T47D (cell line): Measurements from ENCODE around the gene PRTFDC1.
"Not testable (repeated sequence)": the region's sequence is repeated elsewhere in the genome, so short reads cannot be mapped to it uniquely, and the experiment has no call there.

Source experiments
- DNase-seq, 2 experiments: peaks; one replicate each; pipeline versions ENCODE4 v3.0.0 to v3.0.0-alpha.2; 2011 to 2012; ENCODE audit warnings: low read depth in 1 of 2, low spot score in 1 of 2
- JUND ChIP-seq: IDR thresholded peaks from 2 replicates; pipeline ENCODE4 v1.6.1; 2012; ENCODE audit warnings: low read depth
- in situ Hi-C: cut with HindIII; loops from 2 replicates; pipeline ENCODE4 v1.10.0; 2016; ENCODE audit warnings: low sequenced_read_pairs, low pct_unique_long_range_greater_than_20kb

The PRTFDC1 gene

DNA sequence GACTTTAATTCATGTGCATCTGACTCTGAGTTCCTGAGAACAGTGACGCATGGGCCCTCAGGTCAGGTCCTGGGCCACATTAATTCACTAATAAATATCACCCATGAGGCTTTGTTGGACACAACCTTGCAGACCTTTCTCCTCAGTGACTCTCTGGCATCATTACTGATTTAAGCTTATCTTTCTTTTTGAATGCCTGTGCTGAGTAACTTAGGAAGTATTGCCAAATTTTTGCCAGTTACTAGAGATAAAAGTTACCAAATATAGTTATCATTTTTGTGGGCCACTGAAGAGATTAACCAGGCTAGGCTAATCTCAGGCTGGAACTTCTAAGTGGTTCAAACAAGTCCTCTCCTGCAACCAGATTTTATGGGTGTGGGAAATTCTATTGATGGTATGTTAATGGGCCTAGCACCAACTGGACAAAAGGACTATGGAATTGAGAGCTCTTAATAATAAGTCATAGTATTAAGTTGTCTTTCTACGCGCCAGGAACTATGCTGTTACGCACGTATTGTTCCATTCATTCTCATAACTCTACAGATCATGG is 28.8 kb upstream of the PRTFDC1 start:
- in situ Hi-C loops = no loop called here
- no peak for TF ChIP-seq JUND
- DNase-seq = no peak

DNA sequence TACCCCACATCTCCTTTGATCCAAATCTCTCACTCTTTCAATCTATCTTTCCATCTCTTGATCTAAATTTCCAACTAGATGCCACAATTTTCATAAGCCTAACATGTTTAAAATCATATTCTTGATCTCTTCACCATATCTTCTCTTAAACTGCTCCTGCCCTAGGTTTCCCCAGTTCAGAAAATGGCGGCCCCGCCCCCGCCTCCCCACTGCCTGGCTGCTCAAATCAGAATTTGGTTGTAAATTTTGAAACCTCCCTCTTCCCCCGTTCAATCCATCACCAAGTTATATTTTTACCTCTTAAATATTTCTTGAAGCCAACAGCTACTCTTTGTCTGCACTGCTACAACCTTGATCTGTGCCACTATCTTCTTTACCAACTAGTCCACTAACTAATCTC is 27.3 kb upstream of the PRTFDC1 start:
- no peak for TF ChIP-seq JUND
- no peak for DNase-seq
- in situ Hi-C loops = no loop called here

DNA sequence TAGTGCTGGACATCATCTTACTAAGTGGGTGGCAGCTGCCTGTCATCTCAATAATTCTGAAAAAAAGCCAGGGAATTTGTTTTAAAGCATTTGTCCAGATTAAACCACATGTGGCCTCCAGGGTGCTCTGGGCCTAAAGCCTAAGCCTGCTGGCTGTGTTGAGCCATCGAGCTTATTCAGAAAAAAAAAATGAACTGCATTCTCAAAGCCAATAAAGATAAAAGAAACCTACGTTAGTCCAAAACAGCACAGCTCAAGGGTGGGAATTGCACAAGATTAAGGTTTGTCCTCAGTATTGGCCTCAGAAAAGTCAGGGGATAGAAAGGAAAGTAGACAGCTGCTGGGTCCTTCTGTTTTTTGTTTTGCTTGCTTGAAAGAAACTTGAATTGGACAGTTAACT is 22.6 kb upstream of the PRTFDC1 start:
- no peak for DNase-seq
- in situ Hi-C loops = no loop called here
- TF ChIP-seq JUND = no peak

DNA sequence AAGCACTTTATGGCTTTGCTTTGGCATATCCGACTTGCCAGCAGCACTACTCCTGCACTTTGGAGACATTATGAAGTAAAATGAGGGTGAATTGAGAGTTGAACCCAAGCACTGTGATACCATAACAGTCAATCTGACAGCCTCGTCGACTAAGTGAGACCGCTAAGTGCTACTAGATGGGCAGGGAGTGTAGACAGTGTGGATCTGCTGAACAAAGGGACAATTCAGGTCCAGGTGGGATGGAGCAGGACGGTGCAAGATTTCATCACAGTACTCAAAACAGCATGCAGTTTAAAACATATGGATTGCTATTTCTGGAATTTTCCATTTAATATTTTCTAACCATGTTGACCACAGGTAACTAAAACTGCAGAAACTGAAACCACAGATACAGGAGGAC is 20.8 kb upstream of the PRTFDC1 start:
- no peak for TF ChIP-seq JUND
- in situ Hi-C loops = no loop called here
- no peak for DNase-seq

DNA sequence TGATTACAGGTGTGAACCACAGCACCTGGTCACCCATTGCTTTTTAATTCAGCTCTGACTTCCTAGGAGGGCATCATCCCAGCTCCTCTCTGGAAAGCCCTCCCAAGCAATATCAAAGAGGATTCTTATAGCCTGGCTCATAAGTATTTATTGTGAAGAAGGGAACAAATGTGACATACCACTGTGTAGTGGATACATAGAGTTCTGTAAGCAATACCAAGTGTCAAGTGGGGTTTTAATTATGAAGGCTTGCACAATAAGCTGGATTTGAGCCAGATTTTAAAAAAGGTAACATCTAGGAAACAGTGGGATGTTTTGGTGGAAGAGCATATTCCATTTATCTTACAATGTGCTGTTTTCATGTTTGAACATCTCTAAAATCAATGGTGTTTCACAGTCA is 19.0 kb upstream of the PRTFDC1 start:
- in situ Hi-C loops = no loop called here
- no peak for DNase-seq
- no peak for TF ChIP-seq JUND

DNA sequence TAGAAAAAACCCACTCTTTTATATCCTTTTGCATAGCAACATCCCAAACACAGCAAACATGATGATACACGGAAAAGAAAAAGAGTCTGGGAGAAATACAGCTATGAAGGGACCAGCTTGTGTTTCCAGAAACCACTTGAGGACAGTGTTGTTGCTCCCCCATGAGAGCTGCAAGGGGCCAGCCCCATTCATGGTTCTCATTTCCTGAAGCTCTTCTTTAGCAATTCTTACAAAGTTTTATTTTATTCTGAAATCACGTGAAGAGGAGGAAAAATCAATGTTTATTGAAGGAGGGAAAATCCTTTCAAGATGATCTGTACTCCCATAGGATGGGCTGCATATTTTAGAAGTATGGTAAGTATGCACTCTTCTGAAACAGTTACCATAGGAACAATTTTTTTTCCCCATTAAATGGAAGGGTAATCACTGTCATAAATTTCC is 17.5 kb upstream of the PRTFDC1 start:
- TF ChIP-seq JUND = no peak
- in situ Hi-C loops = no loop called here
- DNase-seq = no peak

DNA sequence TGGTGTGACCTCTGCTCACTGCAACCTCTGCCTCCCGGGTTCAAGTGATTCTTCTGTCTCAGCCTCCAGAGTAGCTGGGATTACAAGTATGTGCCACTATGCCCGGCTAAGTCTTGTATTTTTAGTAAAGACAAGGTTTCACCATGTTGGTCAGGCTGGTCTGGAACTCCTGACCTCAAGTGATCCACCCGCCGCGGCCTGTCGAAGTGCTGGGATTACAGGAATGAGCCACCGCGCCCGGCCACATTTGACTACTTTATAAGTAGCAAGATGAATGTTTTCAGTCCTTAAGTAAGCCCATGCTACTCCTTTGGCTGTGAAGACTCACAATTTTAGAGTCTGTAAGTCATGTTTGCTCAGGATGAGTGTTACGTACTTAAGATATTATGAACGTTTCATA is 16.5 kb upstream of the PRTFDC1 start:
- in situ Hi-C loops, DNase-seq: not testable (repeated sequence)

DNA sequence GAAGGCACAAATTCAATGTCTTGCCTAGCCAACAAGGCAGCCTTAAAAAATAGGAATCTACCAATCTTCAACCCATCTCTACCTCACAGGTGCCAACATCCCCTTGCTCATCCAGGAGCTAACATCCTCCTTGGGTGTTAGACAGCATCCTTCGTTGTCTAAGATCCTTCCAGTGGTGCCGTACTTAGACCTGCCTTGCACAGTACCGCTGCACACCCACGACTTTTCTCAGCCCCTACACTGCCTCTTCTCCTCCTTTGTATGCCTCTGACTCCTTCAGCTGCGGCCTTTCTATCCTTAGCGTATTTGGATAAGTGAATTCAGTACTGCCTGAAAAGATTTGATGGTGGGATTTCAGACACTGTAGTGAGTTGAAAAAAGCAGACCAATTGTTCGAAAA is 15.9 kb upstream of the PRTFDC1 start:
- no peak for DNase-seq
- in situ Hi-C loops = no loop called here
- TF ChIP-seq JUND = no peak

DNA sequence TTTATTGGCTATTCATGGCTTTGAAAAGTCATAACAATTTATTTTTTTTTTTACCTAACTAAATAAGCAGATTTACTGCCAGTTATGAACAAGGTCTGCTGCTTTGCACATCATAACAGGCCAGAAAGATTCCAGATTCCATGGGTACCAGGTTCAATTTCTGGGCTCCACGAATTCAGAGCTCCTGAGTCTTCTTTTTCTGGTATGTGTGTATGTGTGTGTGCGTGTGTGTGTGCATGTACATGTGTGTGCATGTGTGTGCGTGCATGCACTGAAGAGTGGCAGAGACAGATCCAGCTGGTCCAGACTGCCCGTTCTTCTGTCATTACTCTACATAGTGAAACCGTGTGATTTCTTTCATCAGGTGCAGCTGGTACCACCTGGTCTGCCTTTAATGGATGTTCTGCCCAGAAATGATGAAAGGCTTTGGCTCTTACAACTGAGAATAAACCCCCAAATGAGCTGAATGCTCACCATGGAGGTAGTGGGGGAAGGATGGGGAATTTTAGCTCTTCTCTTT is 14.6 kb upstream of the PRTFDC1 start:
- TF ChIP-seq JUND = no peak
- no peak for DNase-seq
- in situ Hi-C loops = no loop called here

DNA sequence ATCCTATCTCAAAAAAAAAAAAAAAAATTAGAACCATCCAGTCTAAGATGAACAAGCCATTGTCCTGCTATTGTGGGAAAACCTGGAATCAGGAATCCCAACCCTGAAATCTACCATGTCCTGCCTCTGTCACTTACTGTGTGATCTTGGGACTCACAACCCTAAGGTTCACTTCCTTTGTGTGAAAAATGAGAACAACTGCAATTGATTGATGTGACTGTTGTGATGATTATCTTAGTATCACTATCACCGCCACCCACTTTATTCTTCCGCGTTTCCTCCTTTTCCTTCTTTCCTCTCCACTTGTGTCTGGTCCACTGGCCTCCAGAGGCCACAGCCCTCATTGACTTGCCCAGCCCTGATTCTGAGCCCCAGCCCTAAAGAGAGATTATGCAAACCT is 12.6 kb upstream of the PRTFDC1 start:
- no peak for TF ChIP-seq JUND
- in situ Hi-C loops = no loop called here
- DNase-seq = no peak

DNA sequence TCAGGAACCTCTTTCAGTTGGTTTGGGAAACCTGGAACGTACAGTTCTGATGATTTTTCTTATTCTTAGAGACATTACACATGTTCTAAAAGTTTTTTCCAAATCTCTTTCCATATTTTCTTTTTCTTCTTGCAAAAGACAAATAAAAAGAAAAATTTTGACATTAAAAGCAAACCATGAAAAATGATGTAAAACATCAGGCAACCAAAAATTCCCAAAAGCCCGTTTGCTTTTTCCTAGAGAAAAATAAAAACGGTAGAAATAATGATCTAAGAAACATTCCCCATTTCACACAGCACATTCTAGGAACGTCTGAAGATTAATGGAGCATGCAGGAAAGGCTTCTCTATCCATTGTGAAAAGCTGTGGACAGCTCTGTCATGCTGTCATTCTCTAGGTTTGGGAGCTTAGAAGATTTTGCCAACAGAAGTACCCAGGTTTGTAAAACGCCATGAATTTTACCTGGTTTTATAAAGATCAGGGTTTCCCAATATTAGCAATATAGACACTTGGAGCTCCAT is 11.2 kb upstream of the PRTFDC1 start:
- no peak for DNase-seq
- no peak for TF ChIP-seq JUND
- in situ Hi-C loops = no loop called here

DNA sequence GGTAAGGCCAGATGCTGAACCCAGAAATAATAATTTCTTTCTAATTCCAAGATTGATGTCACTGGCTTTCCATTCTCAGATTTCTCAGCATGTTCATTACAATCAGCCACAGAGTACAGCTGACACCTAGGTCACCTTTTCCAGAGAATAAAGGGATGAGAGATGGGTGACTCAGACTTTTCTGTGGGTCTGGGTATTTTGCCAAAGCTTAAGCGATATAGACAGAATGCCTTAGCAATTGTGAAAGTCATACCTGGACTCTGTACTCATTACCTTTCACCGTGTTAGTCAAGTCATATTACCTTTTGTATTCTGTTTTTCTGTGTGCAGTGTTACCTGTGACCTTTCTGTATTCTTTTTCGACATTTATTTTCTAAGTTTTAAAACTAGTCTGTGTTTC is 10.6 kb upstream of the PRTFDC1 start:
- in situ Hi-C loops = no loop called here
- no peak for TF ChIP-seq JUND
- DNase-seq = no peak

DNA sequence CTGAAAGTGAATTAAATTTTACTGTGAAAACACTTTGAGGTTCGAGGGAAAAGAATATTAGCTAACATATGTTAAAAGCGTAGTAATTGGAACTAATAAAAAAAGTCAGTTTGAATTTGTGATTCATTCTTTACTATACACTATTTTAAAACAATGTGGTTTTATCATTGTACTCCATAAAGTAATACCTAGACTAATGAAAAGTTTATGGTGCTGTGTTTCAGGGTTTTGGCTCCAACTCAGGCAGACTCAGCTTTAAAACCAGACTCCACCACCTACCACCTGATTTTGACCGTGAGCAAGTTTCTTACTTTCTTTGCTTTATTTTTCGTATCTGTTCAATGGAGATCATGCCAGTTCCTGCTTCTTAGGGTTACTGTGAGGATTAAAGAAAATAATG is 9.2 kb upstream of the PRTFDC1 start:
- DNase-seq = no peak
- in situ Hi-C loops = no loop called here
- TF ChIP-seq JUND = no peak

DNA sequence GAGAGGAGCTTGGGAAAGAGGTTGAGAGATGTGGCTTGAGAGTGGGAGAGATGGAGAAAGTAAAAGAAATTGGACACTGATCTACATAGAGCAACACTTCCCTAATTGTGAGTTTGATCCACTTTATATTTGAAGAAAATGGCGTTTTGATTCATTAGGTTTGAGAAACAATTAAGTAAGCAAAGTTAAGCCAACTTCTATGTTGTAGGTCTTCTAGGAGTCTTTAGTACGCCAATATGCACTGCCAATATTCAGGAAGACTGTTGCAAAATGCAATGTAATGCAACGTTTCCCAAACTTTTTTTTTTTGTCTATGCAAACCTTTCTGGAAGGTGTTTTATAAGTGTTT is 7.0 kb upstream of the PRTFDC1 start:
- DNase-seq = no peak
- no peak for TF ChIP-seq JUND
- in situ Hi-C loops = no loop called here
